ENCODE data around the gene HOXA6.

- no peak for TF ChIP-seq POLR2AphosphoS5 (IDR thresholded peaks at IDR 0.05; ENCODE audit: insufficient read depth, low read depth, low read length)
- TF ChIP-seq CTCF (IDR thresholded peaks at IDR 0.05; ENCODE audit: extremely low read depth in 1 of 2, insufficient read depth in 1 of 2, low read depth in 1 of 2, low read length in 2 of 2): no peak
Observed at GRCh38 chr7:27124902-27125689, 22.5 kb downstream of the HOXA6 start.

All from endothelial cell of umbilical vein (primary cell).